ENCODE data around the gene ANKS1A.
"Not testable (repeated sequence)": the region's sequence is repeated elsewhere in the genome, so short reads cannot be mapped to it uniquely, and the experiment has no call there.

ANKS1A gene, protein sequence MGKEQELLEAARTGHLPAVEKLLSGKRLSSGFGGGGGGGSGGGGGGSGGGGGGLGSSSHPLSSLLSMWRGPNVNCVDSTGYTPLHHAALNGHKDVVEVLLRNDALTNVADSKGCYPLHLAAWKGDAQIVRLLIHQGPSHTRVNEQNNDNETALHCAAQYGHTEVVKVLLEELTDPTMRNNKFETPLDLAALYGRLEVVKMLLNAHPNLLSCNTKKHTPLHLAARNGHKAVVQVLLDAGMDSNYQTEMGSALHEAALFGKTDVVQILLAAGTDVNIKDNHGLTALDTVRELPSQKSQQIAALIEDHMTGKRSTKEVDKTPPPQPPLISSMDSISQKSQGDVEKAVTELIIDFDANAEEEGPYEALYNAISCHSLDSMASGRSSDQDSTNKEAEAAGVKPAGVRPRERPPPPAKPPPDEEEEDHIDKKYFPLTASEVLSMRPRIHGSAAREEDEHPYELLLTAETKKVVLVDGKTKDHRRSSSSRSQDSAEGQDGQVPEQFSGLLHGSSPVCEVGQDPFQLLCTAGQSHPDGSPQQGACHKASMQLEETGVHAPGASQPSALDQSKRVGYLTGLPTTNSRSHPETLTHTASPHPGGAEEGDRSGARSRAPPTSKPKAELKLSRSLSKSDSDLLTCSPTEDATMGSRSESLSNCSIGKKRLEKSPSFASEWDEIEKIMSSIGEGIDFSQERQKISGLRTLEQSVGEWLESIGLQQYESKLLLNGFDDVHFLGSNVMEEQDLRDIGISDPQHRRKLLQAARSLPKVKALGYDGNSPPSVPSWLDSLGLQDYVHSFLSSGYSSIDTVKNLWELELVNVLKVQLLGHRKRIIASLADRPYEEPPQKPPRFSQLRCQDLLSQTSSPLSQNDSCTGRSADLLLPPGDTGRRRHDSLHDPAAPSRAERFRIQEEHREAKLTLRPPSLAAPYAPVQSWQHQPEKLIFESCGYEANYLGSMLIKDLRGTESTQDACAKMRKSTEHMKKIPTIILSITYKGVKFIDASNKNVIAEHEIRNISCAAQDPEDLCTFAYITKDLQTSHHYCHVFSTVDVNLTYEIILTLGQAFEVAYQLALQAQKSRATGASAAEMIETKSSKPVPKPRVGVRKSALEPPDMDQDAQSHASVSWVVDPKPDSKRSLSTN

DNA sequence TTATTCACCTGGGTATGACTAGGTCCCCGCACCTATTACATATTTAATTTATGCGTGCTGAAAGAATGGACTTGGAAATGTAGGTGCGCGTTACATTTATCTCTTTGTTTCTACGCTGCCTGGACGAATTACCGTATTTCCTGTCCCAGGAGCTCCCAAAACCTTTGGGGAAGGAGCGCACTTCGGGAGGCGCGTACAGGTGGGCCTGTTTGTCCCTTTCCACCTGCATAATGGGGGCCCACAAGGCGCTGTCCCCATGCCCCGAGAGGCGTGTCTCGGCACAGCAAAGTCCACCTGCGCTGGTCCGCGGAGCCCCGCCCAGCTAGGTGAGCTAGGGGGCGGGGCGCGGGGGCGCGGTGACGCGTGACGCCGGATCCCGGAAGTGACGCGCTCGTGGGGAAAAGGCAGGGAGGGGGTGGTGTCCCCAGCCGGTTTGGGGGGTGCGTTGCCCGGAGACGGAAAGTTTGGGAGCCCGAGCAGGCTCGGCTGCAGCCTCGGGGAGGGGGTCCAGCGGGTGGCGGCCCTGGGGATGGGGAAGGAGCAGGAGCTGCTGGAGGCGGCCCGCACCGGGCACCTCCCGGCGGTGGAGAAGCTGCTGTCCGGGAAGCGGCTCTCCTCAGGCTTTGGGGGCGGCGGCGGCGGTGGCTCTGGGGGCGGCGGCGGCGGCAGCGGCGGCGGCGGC, at the start of gene ANKS1A:
ANKS1A (plus strand) TSS at position 382 of the 682 bp plus-strand sequence; CDS start at position 530, 148 bp downstream.
- peak; percentile 19 to 91 (median 77) for DNase-seq

DNA sequence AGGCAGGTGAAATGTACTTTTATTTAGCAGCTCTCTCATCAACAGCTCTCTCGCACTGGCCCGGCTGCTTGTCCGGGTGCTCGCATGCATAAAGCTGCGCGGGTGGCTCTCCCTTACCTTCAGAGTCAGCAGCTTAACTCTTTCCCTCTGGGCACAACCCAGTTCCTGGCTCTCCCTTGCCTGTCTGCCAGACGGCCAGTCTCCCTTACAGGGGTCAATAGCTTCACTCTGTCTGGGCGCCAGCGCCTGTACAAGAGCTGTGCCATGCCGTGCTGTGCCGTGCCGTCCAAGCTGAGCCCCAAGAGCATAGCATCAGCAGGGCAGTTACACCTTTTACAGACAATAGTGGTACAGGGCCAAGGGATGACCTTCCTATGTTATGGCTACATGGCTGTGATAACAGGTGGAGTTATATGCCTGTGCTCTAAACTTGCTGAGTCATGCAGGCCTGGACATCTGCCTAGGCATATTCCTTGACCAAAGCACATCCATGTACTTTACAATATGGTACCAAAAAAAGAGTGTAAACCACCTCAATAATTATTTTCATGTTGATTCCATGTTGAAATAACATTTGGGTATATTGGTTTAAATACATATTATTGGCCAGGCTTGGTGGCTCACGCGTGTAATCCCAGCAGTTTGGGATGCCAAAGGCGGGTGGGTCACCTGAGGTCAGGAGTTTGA, 49.2 kb upstream of the ANKS1A start:
- DNase-seq: no peak

DNA sequence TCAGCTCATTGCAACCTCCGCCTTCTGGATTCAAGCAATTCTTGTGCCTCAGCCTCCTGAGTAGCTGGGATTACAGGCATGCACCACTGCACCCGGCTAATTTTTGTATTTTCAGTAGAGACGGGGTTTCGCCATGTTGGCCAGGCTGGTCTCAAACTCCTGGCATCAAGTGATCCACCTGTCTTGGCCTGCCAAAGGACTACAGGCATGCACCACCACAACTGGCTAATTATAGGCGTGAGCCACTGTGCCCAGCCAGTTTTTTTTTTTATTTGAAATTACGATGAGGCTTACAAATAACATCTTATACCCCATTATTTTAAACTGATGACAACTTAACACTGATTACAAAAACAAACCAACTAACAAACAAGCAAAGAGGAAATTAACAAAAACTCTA, 40.0 kb upstream of the ANKS1A start:
- not testable (repeated sequence) for DNase-seq

DNA sequence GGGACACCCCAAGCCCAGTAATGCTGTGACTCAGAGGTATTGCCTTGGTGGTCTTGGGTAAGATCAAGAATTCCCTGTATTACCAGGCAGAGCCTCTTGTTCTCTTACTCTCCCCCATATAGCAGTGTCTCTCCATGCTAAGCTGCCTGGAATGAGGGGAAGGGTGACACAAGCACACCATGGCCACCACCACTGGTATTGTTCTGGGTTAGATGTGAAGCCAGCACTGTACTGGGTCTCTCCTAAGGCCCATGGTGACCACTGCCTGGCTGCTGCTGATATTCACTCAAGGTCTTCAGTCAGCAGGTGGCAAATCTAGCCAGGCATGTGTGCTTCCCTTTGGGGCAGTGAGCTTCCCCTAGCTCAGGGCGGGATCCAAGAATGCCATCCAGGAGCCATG, 37.7 kb upstream of the ANKS1A start:
- DNase-seq: no peak

DNA sequence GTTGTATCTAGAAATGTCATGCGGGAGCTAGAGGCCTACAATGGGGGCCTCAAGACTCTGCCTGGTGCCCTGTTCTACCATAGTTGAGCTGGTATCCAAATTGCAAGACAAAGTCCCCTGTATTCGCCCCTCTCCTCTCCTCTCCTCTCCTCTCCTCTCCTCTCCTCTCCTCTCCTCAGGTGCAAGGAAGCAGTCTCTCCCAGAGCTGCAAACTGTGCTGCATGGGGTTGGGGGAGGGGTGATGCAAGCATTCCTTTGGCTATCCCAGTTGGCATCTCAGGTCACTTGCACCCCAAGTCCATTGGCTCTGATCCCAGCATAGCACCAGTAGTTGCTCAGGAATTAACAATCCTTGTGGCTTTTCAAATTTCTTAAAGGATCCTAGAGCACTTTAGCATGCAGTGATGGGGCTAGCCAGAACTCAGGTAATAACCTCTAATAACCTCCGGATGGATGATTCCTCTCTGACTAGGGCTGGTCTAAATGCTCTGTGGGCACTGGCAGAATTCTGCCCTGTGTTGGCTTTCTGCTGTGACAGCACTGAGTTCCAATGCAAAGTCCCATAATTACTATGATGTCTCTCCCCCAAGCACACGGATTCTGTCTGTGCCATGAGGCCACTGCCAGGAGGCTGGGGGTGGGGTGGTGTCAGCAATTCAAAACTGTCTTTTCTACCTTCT, 36.5 kb upstream of the ANKS1A start:
- no peak for DNase-seq

DNA sequence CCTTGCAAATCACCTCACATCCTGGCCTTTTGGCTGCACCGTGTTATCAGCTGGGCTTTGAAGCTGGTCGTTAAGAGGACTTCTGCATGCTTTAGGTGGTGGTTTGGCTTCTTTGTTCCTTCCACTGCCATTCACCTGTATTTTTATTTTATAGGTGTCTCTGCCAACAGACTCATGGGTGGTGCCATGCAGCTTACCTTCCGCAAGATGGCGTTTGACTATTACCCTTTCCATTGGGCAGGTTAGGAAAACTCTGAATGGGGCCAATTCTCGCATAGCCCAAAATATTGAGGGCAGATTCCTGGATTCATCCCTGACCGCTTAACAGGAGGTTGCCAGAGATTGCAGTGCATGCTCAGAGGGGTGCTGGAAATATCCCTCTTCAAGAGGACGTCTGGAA, 33.6 kb upstream of the ANKS1A start:
- no peak for DNase-seq

DNA sequence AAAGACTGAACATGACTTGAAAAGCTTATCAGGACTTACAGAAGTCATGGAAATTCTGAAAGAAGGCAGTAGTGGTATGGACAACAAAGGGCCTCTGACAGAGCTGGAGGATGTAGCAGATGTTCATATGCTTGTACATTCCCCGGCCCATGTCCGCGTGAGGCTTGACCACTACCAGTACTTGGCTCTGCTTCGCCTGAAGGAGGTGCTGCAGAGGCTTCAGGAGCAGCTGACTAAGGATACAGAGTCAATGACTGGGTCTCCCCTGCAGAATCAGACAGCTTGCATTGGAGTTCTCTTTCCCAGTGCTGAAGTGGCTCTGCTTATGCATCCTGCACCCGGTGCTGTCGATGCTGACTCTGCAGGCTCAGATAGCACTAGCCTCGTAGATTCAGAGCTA, 30.4 kb upstream of the ANKS1A start:
- no peak for DNase-seq

DNA sequence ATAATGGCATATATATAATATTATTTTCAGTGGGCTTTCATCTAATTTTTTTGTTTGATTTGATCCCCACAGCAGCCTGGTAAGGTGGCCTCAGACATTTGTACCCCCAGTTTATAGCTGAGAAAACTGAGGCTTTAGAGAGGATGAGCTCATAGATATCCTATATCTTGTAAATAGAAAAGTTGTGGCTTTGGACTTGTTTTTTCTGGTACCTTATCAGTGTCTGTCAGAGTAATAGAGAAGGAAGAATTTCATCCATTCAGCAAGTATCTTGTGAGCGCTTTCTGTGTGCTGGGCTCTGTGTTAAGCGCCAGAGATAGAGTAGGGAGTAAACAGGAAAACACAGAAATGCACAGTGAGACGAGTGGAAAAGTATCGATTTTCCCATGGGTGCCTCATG, 29.1 kb upstream of the ANKS1A start:
- no peak for DNase-seq

DNA sequence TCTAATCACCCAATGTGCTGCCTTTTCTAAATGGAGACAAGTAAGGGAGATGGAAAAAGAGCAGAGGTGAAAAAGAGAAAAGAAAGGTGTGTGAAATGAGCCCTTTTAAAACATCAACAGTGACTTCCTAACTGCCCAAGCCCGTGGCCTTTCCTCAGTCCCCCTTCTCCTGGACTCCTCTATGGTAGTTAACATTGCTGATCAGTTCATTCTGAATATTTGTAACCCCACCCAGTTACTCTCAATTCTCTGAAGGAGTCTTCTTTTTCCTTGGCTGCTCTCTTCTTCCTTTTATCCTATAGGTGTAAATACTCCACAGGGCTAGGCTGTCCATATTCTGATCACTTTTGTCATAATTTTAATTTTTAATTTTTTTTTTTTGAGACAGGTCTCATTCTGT, 28.3 kb upstream of the ANKS1A start:
- no peak for DNase-seq

DNA sequence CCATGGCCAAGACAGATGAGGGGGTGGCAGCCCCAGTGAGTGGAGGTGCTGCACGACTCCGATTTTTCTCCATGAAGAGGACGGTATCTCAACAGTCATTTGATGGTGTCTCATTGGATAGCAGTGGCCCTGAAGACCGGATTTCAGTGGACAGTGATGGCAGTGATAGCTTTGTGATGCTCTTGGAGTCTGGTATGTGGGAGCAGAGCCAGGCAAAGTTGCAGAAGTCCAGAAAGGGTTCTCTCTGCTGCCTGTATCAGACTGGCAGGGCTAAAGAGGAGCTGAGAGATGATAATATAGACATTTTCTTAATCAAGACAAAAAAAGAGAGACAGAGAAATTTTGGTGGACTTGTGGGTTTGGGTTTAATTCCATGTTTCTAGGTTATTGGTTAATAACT, 25.0 kb upstream of the ANKS1A start:
- no peak for DNase-seq

DNA sequence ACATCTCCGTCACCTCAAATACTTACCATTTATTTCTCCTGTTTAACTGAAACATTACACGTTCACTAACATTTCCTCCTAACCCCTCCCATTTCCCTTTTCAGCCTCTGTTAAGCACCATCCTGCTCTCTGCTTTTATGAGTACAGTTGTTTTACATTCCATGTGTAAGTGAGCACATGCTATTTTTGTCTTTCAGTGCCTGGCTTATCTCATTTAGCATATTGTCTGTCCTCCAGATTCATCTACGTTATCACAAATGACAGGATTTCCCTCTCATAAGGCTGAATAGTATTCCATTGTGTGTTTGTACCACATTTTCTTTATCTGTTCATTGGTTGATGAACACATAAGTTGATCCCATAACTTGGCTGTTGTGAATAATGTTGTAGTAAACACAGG, 23.9 kb upstream of the ANKS1A start:
- DNase-seq: no peak

DNA sequence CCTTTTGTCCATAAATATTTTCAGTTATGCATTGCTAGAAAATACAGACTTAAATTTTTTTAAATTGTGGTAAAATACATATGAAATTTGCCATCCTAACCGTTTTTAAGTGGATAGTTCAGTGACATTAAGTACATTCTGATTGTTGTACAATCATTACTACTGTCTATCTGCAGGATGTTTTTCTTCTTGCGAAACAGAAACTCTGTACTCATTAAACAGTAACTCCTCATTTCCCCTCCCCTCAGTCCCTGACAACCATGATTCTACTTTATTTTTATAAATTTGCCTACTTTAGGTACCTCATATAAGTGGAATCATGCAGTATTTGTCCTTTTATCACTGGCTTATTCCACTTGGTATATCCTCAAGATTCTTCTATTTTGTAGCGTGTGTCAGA, 22.5 kb upstream of the ANKS1A start:
- no peak for DNase-seq

DNA sequence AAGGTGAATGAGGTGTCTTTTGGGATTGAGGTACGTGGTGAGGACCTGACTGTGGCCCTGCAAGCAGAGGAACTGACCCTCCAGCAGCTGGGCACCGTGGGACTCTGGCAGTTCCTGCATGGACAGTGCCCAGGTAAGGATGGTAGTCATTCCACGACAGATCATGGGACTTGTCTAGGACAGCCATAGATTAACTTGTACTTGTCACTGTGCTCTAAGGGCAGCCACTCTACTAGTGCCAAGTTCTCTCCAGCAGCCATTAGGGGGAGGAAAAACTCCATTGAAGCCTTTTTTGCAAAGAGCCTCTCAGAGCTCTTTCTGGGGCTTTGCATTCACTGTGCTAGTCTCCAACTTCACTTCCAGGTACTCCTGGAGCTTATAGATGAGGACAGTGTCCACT, 21.6 kb upstream of the ANKS1A start:
- peak in 1 of 51 donors; percentile 1 for DNase-seq

DNA sequence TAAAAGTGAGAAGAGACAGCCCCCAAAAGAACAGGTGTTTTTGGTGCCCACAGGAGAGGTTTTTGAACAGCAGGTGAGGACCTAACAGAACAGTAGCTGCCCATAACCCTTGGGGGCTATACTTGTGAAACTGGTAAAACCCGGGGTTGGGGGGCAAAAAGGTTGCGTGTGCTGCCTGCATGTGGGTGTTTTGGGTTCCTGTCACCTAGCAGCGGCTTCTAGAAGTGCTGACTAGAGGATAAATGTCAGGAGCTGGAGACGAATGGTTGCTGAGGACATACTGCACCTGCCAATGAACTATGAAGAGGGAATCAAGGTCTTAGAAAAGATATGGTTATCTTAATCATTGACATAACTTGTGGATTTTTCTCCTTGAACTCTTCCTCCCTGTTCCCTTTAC, 17.2 kb upstream of the ANKS1A start:
- no peak for DNase-seq

DNA sequence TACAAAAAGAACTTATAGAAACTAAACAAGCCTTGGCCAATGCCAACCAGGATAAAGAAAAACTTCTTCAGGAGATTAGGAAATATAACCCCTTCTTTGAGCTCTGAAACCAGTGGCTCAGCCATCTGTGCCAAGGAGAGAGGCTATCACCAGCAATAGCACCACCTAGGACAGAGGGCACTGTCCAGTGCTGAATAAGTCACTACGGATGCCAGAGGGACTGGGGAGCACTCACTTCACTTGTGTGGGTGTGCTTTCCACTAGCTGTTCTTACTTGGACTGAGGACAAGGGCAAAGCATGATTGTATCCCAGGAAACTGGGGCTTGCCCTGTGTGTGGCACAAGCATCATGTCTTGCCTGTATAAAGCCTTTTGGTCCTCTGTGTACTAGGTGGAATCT, 16.7 kb upstream of the ANKS1A start:
- no peak for DNase-seq

DNA sequence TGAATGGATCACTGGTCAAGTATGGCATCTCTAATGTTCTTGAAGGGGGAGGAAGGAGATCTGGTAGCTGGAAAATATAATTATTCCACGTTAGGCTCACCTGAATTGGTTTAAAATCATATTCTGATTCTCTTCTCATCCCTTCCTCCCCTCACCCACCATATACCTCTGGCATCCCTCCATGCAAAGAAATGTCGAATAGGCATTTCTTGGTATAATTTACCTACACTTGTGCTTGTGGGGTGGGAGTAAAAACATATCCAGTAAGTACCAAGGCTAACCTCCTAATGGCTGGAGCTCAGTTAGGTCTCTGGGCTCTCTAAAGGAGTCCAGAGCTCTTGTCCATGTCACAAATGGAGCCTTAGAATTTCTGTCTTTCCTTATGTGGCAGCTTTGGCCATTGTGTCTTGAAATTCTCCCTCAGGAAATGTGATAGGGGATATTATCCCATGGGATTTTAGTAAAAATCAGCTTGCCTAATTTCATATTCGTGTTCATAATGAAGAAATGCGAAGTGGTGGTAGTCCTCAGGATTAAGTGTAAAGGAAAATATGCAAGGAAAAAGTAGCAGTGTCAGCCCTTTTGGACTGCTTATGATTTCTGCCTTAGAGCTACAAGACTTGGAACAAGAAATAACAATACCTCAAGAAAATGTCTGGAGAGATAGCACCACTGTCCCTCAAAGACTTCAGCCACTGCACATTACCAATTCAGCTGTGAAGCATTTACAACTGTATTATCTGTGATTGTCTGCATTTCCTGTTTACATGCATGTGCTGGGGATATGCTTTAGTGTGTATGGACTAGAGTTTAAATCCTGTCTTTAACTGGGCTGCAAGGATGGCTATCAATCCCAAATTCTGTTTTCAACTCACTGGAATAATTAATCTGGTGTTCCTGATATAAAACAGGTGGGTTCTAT, 13.5 kb upstream of the ANKS1A start:
- no peak for DNase-seq

DNA sequence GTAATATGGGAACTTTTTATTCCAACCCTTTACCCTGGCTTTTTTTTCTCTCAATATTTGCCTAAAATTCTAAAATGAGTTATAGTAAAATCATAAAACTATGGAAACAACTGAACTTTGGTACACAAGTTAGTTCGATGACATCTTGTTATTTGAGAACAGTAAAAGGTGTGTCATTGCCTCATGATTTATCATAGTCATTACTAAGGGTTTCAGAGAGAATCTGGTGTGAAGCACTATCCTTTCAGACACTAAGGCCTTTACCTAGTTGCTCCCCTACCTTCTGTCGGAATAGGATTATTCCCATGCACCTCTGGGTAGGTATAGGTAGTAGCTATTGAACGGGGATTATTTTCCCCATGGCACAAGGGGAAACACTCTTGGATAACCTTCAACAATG, 12.6 kb upstream of the ANKS1A start:
- no peak for DNase-seq

DNA sequence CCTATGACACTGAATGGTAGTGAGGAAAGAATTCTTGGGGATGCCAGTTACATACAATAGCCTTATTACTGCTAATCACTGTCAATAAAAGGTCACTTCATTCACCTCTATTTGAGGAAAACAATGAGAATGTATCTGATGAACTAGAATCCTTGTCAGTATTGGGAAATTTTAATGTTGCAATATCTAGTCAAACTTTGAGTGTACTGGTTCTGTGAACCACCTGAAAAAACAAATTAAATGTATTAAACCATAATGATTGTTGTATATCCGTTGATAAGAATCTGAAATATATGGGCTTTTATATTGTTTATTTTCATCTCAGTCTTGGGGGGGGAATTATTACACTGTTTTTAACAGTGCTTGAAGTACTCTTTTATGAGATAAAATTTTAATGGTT, 11.8 kb upstream of the ANKS1A start:
- no peak for DNase-seq

DNA sequence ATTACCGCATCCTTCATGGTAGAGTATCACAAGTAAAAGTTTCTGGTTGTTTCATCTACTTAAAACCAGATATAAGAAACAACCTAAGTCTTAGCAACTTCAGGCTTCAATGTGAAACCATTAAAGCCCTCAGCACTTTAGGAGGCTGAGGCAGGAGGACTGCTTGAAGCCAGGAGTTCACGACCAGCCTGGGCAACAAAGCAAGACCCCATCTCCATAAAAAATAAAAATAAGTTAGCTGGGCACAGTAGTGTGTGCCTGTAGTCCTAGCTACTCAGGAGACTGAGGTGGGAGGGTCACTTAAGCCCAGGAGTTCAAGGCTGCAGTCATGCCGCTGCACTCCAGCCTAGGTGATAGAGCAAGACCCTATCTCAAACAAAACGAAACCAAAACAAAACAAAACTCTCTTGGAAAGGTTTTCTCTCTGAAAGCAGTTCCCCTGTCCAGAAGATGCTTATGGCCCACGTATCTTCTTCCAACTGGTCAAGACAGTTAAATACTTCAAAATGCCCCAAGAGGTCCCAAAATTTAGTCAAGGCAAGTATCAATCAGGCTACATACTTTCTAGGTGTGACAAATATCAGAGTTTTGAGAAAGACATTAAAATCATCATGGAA, 11.1 kb upstream of the ANKS1A start:
- no peak for DNase-seq
